Measurements from ENCODE around the gene NPRL2.

NPRL2 gene

DNA sequence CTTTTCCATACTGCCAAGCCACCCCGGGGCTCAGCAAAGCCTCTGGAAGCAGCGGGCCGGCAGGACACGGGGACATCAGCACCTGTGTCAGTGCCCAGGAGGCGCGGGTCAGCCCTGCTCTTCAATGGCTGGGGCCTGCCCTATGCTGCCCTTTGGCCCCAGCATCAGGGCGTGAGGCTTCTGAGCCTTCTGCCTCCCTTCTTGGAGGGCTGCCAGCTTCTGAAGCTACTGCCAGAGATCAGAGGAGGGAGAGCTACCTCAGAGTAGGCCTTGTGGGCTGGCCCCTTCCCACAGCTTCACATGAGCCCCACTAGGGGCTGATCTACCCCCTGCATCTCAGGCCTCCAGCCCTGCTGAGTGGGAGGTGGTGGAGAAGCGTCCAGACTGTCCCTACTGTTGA, 21.8 kb upstream of the NPRL2 start:
- H2BK5ac ChIP-seq (ENCODE audit: low read depth, low read length, poor library complexity, severe bottlenecking): no peak overlapping the region

DNA sequence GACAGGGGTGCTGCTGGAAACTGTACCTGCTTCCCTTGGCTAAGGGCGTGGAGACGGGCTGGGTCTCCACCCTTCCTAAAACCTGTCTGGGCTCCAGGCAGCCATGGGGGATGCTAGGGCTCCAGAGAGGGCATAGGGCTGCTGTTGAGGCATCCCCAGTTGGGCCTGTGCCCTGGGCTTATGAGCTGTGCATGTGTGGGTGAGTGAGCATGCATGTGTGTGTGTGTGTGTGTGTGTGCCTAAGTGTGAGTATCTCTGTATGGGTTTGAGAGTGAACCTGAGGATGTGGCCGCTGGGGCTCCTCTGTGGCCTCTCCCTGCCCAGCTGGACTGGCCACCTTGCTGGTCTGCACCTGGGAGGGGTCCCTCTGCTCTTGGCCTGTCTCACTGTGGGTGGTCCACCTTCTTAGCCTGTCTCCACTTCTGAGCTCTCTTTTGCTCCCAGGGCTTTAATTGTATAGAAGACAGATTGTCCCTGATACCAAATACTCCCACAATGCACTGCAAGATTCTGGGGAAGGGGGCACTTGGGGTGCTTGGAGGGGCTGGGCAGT, 20.6 kb upstream of the NPRL2 start:
- H3K4me3 ChIP-seq (ENCODE audit: insufficient read depth in 1 of 2, low read depth in 1 of 2, low read length in 2 of 2): no peak overlapping the region
- no peaks in the 10 kb centered on the region for H3K4me1 ChIP-seq (ENCODE audit: control insufficient read depth, insufficient read depth, low read depth, low read length)
- no peak overlapping the region for H4K8ac ChIP-seq (ENCODE audit: low read length)
- no peak overlapping the region for H3K4me2 ChIP-seq (ENCODE audit: low read length, poor library complexity, severe bottlenecking)
- no peaks in the 10 kb centered on the region for H3K9me3 ChIP-seq (ENCODE audit: control insufficient read depth, low read length)
- H2BK120ac ChIP-seq (ENCODE audit: low read depth, low read length): no peak overlapping the region
- H3K27ac ChIP-seq (ENCODE audit: low read length, poor library complexity, severe bottlenecking): no peak overlapping the region
- H2AFZ ChIP-seq (ENCODE audit: low read depth, low read length): no peak overlapping the region
- no peak overlapping the region for H3K4ac ChIP-seq (ENCODE audit: low read depth in 1 of 2, low read length in 2 of 2)
- no peak overlapping the region for H3K23ac ChIP-seq (ENCODE audit: low read length in 2 of 2)
- WGBS: 92% methylated on average over 3 of the region's 3 CpGs
- H3K79me1 ChIP-seq (replicated peaks; ENCODE audit: low read length, poor library complexity, severe bottlenecking): no peaks in the 10 kb centered on the region
- DNase-seq: no peak
- H2BK5ac ChIP-seq (ENCODE audit: low read depth, low read length, poor library complexity, severe bottlenecking): no peak overlapping the region
- H2BK12ac ChIP-seq (ENCODE audit: low read length in 2 of 2): no peak overlapping the region
- no peak overlapping the region for H3K14ac ChIP-seq (ENCODE audit: low read length in 2 of 2)
- peak overlapping the region; percentile 88 for H2BK15ac ChIP-seq (ENCODE audit: low read depth, poor library complexity, severe bottlenecking)
- H2AK5ac ChIP-seq (ENCODE audit: low read length, severe bottlenecking): no peak overlapping the region
- no peak overlapping the region for H3K9ac ChIP-seq (ENCODE audit: low read length)
- H3K27me3 ChIP-seq (ENCODE audit: control insufficient read depth in 1 of 2, insufficient read depth in 1 of 2, low read length in 2 of 2): peaks cover 30 to 82% of the 10 kb centered on the region in 2 experiments
- no peak overlapping the region for H3K18ac ChIP-seq (ENCODE audit: low read depth in 1 of 2, low read length in 2 of 2)
- H3K36me3 ChIP-seq (ENCODE audit: control insufficient read depth in 1 of 2, insufficient read depth in 2 of 2, low read depth in 1 of 2, low read length in 2 of 2): peaks cover 0 to 2% of the 10 kb centered on the region in 2 experiments
- no peak overlapping the region for H4K91ac ChIP-seq (ENCODE audit: low read length)

More for the DNA sequence above, 21.8 kb upstream of the NPRL2 start:
- Histone ChIP-seq H3K4me1 (ENCODE audit: control insufficient read depth, insufficient read depth, low read depth, low read length) (no peaks in the 10 kb centered on the region), H3K14ac (ENCODE audit: low read length in 2 of 2) (no peak overlapping the region), H3K4me2 (ENCODE audit: low read length, poor library complexity, severe bottlenecking) (no peak overlapping the region), H4K8ac (ENCODE audit: low read length) (no peak overlapping the region), H3K9ac (ENCODE audit: low read length) (no peak overlapping the region), H2BK15ac (ENCODE audit: low read depth, poor library complexity, severe bottlenecking) (no peak overlapping the region), H2BK120ac (ENCODE audit: low read depth, low read length) (no peak overlapping the region), H3K27ac (ENCODE audit: low read length, poor library complexity, severe bottlenecking) (no peak overlapping the region), H3K18ac (ENCODE audit: low read depth in 1 of 2, low read length in 2 of 2) (no peak overlapping the region), H3K4ac (ENCODE audit: low read depth in 1 of 2, low read length in 2 of 2) (no peak overlapping the region), H3K9me3 (ENCODE audit: control insufficient read depth, low read length) (no peaks in the 10 kb centered on the region), H3K27me3 (ENCODE audit: control insufficient read depth in 1 of 2, insufficient read depth in 1 of 2, low read length in 2 of 2) (peaks cover 30 to 76% of the 10 kb centered on the region in 2 experiments), H2AK5ac (ENCODE audit: low read length, severe bottlenecking) (no peak overlapping the region), H4K91ac (ENCODE audit: low read length) (no peak overlapping the region), H2AFZ (ENCODE audit: low read depth, low read length) (no peak overlapping the region), H3K79me1 (replicated peaks; ENCODE audit: low read length, poor library complexity, severe bottlenecking) (no peaks in the 10 kb centered on the region), H3K4me3 (ENCODE audit: insufficient read depth in 1 of 2, low read depth in 1 of 2, low read length in 2 of 2) (no peak overlapping the region), H3K23ac (ENCODE audit: low read length in 2 of 2) (no peak overlapping the region), H3K36me3 (ENCODE audit: control insufficient read depth in 1 of 2, insufficient read depth in 2 of 2, low read depth in 1 of 2, low read length in 2 of 2) (peaks cover 0 to 2% of the 10 kb centered on the region in 2 experiments), H2BK12ac (ENCODE audit: low read length in 2 of 2) (no peak overlapping the region)
- DNase-seq: no peak
- 68% methylated on average over 8 of the region's 8 CpGs for WGBS

DNA sequence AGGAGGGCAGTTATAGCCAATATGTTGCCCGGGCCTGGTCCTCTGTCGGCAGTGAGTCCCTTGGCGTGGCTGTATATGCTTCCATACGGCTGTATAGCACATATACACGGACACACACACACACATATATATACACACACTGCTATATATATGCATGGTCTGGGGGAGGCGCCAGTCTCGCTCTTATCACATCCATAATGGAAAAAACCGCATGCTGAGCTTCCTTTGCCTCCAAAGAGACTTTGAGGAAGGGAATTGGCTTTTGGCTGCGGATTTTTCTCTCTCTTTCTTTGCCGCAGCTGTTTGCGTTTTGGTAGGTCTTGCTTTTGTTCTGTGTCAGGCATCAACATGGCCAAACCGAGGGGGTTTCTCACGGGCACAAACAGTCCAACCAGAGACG, 20.0 kb upstream of the NPRL2 start:
- no peak overlapping the region for H3K4me2 ChIP-seq (ENCODE audit: low read length, poor library complexity, severe bottlenecking)
- no peak overlapping the region for H2BK15ac ChIP-seq (ENCODE audit: low read depth, poor library complexity, severe bottlenecking)
- H2BK12ac ChIP-seq (ENCODE audit: low read length in 2 of 2): no peak overlapping the region
- no peaks in the 10 kb centered on the region for H3K9me3 ChIP-seq (ENCODE audit: control insufficient read depth, low read length)
- H2AFZ ChIP-seq (ENCODE audit: low read depth, low read length): no peak overlapping the region
- H3K4ac ChIP-seq (ENCODE audit: low read depth in 1 of 2, low read length in 2 of 2): no peak overlapping the region
- H3K36me3 ChIP-seq (ENCODE audit: control insufficient read depth in 1 of 2, insufficient read depth in 2 of 2, low read depth in 1 of 2, low read length in 2 of 2): peaks cover 0 to 2% of the 10 kb centered on the region in 2 experiments
- H3K79me1 ChIP-seq (replicated peaks; ENCODE audit: low read length, poor library complexity, severe bottlenecking): no peaks in the 10 kb centered on the region
- no peak overlapping the region for H2BK120ac ChIP-seq (ENCODE audit: low read depth, low read length)
- H3K4me1 ChIP-seq (ENCODE audit: control insufficient read depth, insufficient read depth, low read depth, low read length): peaks cover under 1% of the 10 kb centered on the region
- H3K14ac ChIP-seq (ENCODE audit: low read length in 2 of 2): no peak overlapping the region
- H3K27me3 ChIP-seq (ENCODE audit: control insufficient read depth in 1 of 2, insufficient read depth in 1 of 2, low read length in 2 of 2): peaks cover 27 to 82% of the 10 kb centered on the region in 2 experiments
- H4K91ac ChIP-seq (ENCODE audit: low read length): no peak overlapping the region
- H2BK5ac ChIP-seq (ENCODE audit: low read depth, low read length, poor library complexity, severe bottlenecking): no peak overlapping the region
- no peak overlapping the region for H4K8ac ChIP-seq (ENCODE audit: low read length)
- DNase-seq: peak; percentile 26
- H3K23ac ChIP-seq (ENCODE audit: low read length in 2 of 2): no peak overlapping the region
- H3K27ac ChIP-seq (ENCODE audit: low read length, poor library complexity, severe bottlenecking): no peak overlapping the region
- H3K9ac ChIP-seq (ENCODE audit: low read length): no peak overlapping the region
- no peak overlapping the region for H2AK5ac ChIP-seq (ENCODE audit: low read length, severe bottlenecking)
- H3K18ac ChIP-seq (ENCODE audit: low read depth in 1 of 2, low read length in 2 of 2): no peak overlapping the region
- H3K4me3 ChIP-seq (ENCODE audit: insufficient read depth in 1 of 2, low read depth in 1 of 2, low read length in 2 of 2): no peak overlapping the region
- WGBS: 65% methylated on average over 12 of the region's 14 CpGs

DNA sequence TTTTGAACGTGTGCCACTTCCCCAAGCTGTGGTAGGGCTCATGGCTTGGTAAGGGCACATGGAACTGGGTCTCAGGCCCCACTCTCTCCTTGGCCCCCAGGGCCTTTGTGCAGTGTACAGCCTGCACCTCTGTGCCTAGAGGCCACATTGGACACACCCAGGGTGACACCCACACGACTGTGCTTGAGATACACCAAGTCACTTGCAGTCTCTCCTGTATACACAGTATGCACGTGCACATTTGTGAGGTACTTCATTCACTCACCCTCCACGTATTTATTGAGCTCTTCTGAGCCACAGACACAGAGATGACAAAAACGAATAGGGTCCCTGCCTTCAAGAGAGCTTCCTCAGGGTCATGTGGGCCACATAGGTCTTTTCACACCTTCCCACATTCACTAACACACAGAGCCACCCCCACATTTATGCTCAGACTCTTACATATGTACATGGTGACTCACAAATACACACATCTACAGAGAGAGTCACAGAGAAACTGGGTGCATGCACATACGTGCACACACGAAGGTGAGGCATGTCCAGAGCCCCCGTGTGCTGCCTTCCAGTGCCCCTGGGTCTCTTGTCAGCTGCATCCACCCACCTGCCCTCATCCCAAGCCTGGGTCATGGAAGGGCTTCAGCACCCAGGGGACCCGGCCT, 18.6 kb upstream of the NPRL2 start:
- no peak overlapping the region for H4K8ac ChIP-seq (ENCODE audit: low read length)
- H3K9ac ChIP-seq (ENCODE audit: low read length): no peak overlapping the region
- no peak overlapping the region for H2BK12ac ChIP-seq (ENCODE audit: low read length in 2 of 2)
- H2AFZ ChIP-seq (ENCODE audit: low read depth, low read length): no peak overlapping the region
- H3K4me1 ChIP-seq (ENCODE audit: control insufficient read depth, insufficient read depth, low read depth, low read length): peaks cover 12% of the 10 kb centered on the region
- H2BK5ac ChIP-seq (ENCODE audit: low read depth, low read length, poor library complexity, severe bottlenecking): no peak overlapping the region
- no peak overlapping the region for H2BK120ac ChIP-seq (ENCODE audit: low read depth, low read length)
- no peak overlapping the region for H3K14ac ChIP-seq (ENCODE audit: low read length in 2 of 2)
- H3K36me3 ChIP-seq (ENCODE audit: control insufficient read depth in 1 of 2, insufficient read depth in 2 of 2, low read depth in 1 of 2, low read length in 2 of 2): peaks cover 0 to 2% of the 10 kb centered on the region in 2 experiments
- H3K18ac ChIP-seq (ENCODE audit: low read depth in 1 of 2, low read length in 2 of 2): no peak overlapping the region
- no peak overlapping the region for H2AK5ac ChIP-seq (ENCODE audit: low read length, severe bottlenecking)
- no peak overlapping the region for H3K4ac ChIP-seq (ENCODE audit: low read depth in 1 of 2, low read length in 2 of 2)
- no peak overlapping the region for H2BK15ac ChIP-seq (ENCODE audit: low read depth, poor library complexity, severe bottlenecking)
- no peaks in the 10 kb centered on the region for H3K9me3 ChIP-seq (ENCODE audit: control insufficient read depth, low read length)
- no peaks in the 10 kb centered on the region for H3K79me1 ChIP-seq (replicated peaks; ENCODE audit: low read length, poor library complexity, severe bottlenecking)
- H3K23ac ChIP-seq (ENCODE audit: low read length in 2 of 2): no peak overlapping the region
- H4K91ac ChIP-seq (ENCODE audit: low read length): no peak overlapping the region
- H3K27ac ChIP-seq (ENCODE audit: low read length, poor library complexity, severe bottlenecking): no peak overlapping the region
- DNase-seq: no peak
- 60% methylated on average over 9 of the region's 9 CpGs for WGBS
- H3K4me2 ChIP-seq (ENCODE audit: low read length, poor library complexity, severe bottlenecking): no peak overlapping the region
- peaks cover 24 to 74% of the 10 kb centered on the region in 2 experiments for H3K27me3 ChIP-seq (ENCODE audit: control insufficient read depth in 1 of 2, insufficient read depth in 1 of 2, low read length in 2 of 2)
- H3K4me3 ChIP-seq (ENCODE audit: insufficient read depth in 1 of 2, low read depth in 1 of 2, low read length in 2 of 2): no peak overlapping the region
